PC-9 (cell line): ENCODE data around the gene NASP. TPM values are rescaled to one million over a fixed set of nuclear protein-coding genes. Genes with fewer than 3 reads are reported as not detected.

Experiments
- BruUV-seq: library from RNA; stranded (reverse); fragments of 400-500 nt; replicated peaks from 2 replicates; lab custom pipeline; 2021; lab: Mats Ljungman, UMichigan
- CTCF ChIA-PET: fragments of 300-600 bp; sonication (Branson Sonifier 250); formaldehyde crosslinking; loops from one replicate; lab custom pipeline; 2022; ENCODE audit warnings: antibody characterized with exemption; lab: Charles Lee
- POLR2A ChIA-PET: fragments of 300-600 bp; sonication (Branson Sonifier 250); formaldehyde crosslinking; loops from one replicate; lab custom pipeline; 2022; ENCODE audit warnings: antibody characterized with exemption; ENCODE audit not compliant: unreplicated experiment; lab: Charles Lee
- DNase-seq, 2 experiments: peaks; one replicate each; pipeline versions ENCODE4 v3.0.0 to v3.0.0-alpha.2; 2015 to 2022; ENCODE audit warnings: mixed read lengths in 1 of 2
- H2AFZ ChIP-seq: fragments of 200-600 bp; sonication (generic); 2 replicates; pipeline ENCODE4 v1.8.1; 2017; ENCODE audit warnings: antibody characterized with exemption
- H3F3A ChIP-seq: fragments of 200-600 bp; sonication (generic); 2 replicates; pipeline ENCODE4 v1.8.1; 2017; ENCODE audit warnings: antibody characterized with exemption, mild to moderate bottlenecking, low read depth; ENCODE audit not compliant: insufficient read depth
- H3K27ac ChIP-seq: fragments of 200-600 bp; sonication (generic); 2 replicates; pipeline ENCODE4 v1.6.1; 2016; ENCODE audit warnings: mixed run types
- H3K27me3 ChIP-seq: fragments of 200-600 bp; sonication (generic); 2 replicates; pipeline ENCODE4 v1.6.1; 2016; ENCODE audit warnings: low read depth, mixed run types; ENCODE audit not compliant: insufficient read depth
- H3K36me3 ChIP-seq: fragments of 200-600 bp; sonication (generic); 2 replicates; pipeline ENCODE4 v1.6.1; 2016; ENCODE audit warnings: low read depth, mixed run types
- H3K4me1 ChIP-seq: fragments of 200-600 bp; sonication (generic); replicated peaks from 2 replicates; pipeline ENCODE4 v1.6.1; 2016; ENCODE audit warnings: mixed run types; ENCODE audit not compliant: insufficient read depth
- H3K4me2 ChIP-seq: fragments of 200-600 bp; sonication (generic); 2 replicates; pipeline ENCODE4 v1.6.1; 2017; ENCODE audit warnings: mixed run types
- H3K4me3 ChIP-seq: fragments of 200-600 bp; sonication (generic); 2 replicates; pipeline ENCODE4 v1.6.1; 2016; ENCODE audit warnings: mixed run types
- H3K79me2 ChIP-seq: fragments of 200-600 bp; sonication (generic); 2 replicates; pipeline ENCODE4 v1.6.1; 2017; ENCODE audit warnings: low read depth, mixed run types
- H3K9me2 ChIP-seq: fragments of 200-600 bp; sonication (generic); 2 replicates; pipeline ENCODE4 v1.8.1; 2017; ENCODE audit warnings: mild to moderate bottlenecking; ENCODE audit not compliant: insufficient read depth
- H3K9me3 ChIP-seq: fragments of 200-600 bp; sonication (generic); 2 replicates; pipeline ENCODE4 v1.8.1; 2016; ENCODE audit warnings: low read depth; ENCODE audit not compliant: insufficient read depth
- H4K20me1 ChIP-seq: fragments of 200-600 bp; sonication (generic); 2 replicates; pipeline ENCODE4 v1.8.1; 2017; ENCODE audit not compliant: insufficient read depth
- EZH2 ChIP-seq: fragments of 200-600 bp; sonication (generic); IDR thresholded peaks from 2 replicates; pipeline ENCODE4 v1.8.0; 2017; ENCODE audit warnings: antibody characterized with exemption, low read depth
- intact Hi-C: fragments of 100-400 bp; cut with micrococcal nuclease; formaldehyde crosslinking; loops from one replicate; pipeline ENCODE4 v1.10.0; 2022; ENCODE audit not compliant: unreplicated experiment
- total RNA-seq: library from RNA; stranded (reverse); gene quantifications from 2 replicates; pipeline ENCODE4 v1.2.3, GENCODE V29; 2021
- TF ChIP-seq, protein P1 (sequence below): fragments of 200-600 bp; sonication (generic); conservative IDR thresholded peaks from 2 replicates; pipeline ENCODE4 v1.6.1; 2017; ENCODE audit warnings: mixed run types, antibody characterized with exemption, mild to moderate bottlenecking, moderate library complexity

NASP gene
- total RNA-seq, 1 experiment from 2014 or later = 221 TPM

DNA sequence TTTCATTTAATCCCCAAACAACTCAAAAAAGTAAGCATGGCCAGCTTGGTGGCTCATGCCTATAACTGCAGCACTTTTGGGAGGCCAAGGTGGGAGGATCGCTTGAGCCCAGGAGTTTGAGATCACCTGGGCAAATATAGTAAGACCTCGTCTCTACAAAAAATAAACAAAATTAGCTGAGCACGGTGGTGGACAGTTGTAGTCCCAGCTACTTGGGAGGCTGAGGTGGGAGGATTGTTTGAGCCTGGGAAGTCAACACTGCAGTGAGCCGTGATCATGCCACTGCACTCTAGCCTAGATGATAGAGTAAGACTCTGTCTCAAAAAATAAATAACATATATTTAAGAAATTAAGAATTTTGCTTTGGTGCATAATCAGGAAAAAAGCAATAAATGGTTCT lies 39.3 kb upstream of the NASP start:
- H3F3A ChIP-seq = peaks cover 10% of the 10 kb centered on the region; the same call in 1 of the 2 replicates
- no peaks in the 10 kb centered on the region for H3K79me2 ChIP-seq
- no peaks in the 10 kb centered on the region for H3K27me3 ChIP-seq
- intact Hi-C loops = no loop called here
- no peak for DNase-seq
- H3K4me3 ChIP-seq = no peak overlapping the region
- no peaks in the 10 kb centered on the region for H3K9me3 ChIP-seq
- H3K9me2 ChIP-seq = no peaks in the 10 kb centered on the region
- CTCF ChIA-PET = no interaction called here
- no peaks in the 10 kb centered on the region for H4K20me1 ChIP-seq
- POLR2A ChIA-PET = no interaction called here
- no peak overlapping the region for H3K27ac ChIP-seq
- H3K4me2 ChIP-seq = no peak overlapping the region
- no TSS peak for BruUV-seq
- peaks cover 14% of the 10 kb centered on the region; the same call in 1 of the 2 replicates for H3K4me1 ChIP-seq
- no peak overlapping the region for H2AFZ ChIP-seq
- TF ChIP-seq EZH2 = no peak
- TF ChIP-seq, protein P1, sequence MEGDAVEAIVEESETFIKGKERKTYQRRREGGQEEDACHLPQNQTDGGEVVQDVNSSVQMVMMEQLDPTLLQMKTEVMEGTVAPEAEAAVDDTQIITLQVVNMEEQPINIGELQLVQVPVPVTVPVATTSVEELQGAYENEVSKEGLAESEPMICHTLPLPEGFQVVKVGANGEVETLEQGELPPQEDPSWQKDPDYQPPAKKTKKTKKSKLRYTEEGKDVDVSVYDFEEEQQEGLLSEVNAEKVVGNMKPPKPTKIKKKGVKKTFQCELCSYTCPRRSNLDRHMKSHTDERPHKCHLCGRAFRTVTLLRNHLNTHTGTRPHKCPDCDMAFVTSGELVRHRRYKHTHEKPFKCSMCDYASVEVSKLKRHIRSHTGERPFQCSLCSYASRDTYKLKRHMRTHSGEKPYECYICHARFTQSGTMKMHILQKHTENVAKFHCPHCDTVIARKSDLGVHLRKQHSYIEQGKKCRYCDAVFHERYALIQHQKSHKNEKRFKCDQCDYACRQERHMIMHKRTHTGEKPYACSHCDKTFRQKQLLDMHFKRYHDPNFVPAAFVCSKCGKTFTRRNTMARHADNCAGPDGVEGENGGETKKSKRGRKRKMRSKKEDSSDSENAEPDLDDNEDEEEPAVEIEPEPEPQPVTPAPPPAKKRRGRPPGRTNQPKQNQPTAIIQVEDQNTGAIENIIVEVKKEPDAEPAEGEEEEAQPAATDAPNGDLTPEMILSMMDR = no peak
- no peaks in the 10 kb centered on the region for H3K36me3 ChIP-seq

DNA sequence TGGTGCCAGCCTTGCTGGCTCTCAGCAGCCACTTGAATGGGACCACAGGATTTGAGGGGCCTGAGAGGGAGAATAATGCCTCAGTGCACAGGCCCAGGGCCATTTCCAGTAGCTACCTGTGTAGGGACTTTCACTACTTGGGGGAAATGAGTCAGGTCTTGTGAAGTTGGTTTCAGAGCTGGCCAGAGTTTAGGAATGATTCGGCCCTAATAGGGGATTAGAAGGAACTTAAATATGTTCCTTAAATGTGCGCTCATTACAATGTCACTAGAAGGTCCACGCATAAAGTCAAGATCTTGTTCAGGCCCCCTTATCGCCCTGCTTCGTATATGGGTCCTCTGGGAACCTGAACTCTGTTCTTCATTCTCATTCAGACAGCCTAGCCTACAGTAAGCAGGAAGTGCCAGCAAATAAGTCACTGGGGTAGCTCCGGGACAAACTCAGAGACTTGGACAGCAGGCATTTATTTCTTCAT lies 38.8 kb upstream of the NASP start:
- H3K4me3 ChIP-seq = no peak overlapping the region
- no peak for TF ChIP-seq EZH2
- TF ChIP-seq, protein P1 = no peak
- intact Hi-C loops = no loop called here
- no peaks in the 10 kb centered on the region for H3K9me3 ChIP-seq
- no peaks in the 10 kb centered on the region for H3K9me2 ChIP-seq
- no peak overlapping the region for H3K4me2 ChIP-seq
- H3K27me3 ChIP-seq = no peaks in the 10 kb centered on the region
- no peaks in the 10 kb centered on the region; the same call in 1 of the 2 replicates for H3K79me2 ChIP-seq
- no peak for DNase-seq
- ChIA-PET POLR2A (interaction anchor here (0.6 to 1.0 kb wide), 2 partner anchors 9 to 20 kb away, joined by 3 to 9 read pairs; no protein-coding TSS in a partner anchor), CTCF (interaction anchor here (0.7 to 1.2 kb wide), 3 partner anchors 9 to 1057 kb away, joined by 3 to 6 read pairs (median 4); no protein-coding TSS in a partner anchor)
- H2AFZ ChIP-seq = peak overlapping the region; percentile 71; the same call in 1 of the 2 replicates
- no peaks in the 10 kb centered on the region for H4K20me1 ChIP-seq
- H3K36me3 ChIP-seq = no peaks in the 10 kb centered on the region
- no TSS peak for BruUV-seq
- H3K27ac ChIP-seq = no peak overlapping the region
- H3K4me1 ChIP-seq = peaks cover 18% of the 10 kb centered on the region
- H3F3A ChIP-seq = peaks cover 15% of the 10 kb centered on the region; the same call in 1 of the 2 replicates

DNA sequence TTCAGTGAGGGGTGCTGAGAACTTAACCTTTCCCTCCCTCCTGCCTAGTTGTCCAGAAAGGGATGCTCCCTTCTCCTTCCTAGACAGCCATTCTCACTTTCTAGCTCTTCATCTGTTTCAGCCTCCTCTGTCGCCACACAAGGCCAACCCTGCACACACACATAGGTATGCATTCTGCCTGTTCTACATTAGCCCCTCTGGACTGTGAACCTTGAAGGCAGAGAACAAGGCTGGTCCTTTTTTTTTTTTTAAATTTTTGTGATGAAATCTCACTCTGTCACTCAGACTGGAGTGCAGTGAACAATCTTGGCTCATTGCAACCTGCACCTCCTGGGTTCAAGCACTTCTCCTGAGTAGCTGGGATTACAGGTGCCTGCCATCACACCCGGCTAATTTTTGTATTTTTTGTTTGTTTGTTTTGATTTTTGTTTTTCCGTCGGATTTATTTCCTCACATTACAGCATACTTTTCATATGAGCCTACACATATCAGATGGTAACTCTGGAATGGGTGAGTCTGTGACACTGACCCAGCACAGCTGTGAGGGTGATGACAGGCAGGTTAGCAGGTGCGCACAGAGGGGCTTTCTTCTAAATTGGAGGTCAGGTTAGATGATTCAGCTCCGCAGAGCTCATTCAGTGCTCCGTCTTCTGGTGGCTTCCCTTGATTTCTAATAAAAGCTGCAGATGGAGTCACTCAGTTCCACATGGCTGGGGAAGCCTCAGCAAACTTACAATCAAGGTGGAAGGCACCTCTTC lies 38.1 kb upstream of the NASP start:
- no peak overlapping the region for H3K4me3 ChIP-seq
- H3K27me3 ChIP-seq = no peaks in the 10 kb centered on the region
- no peak overlapping the region for H3K4me2 ChIP-seq
- H2AFZ ChIP-seq = no peak overlapping the region
- intact Hi-C loops = no loop called here
- H3F3A ChIP-seq = peaks cover 20% of the 10 kb centered on the region
- no peak for TF ChIP-seq EZH2
- TF ChIP-seq, protein P1 = no peak
- BruUV-seq = no TSS peak
- ChIA-PET CTCF (interaction anchor here (0.7 to 1.2 kb wide), 3 partner anchors 9 to 1057 kb away, joined by 3 to 6 read pairs (median 4); no protein-coding TSS in a partner anchor), POLR2A (interaction anchor here (0.6 to 1.0 kb wide), 2 partner anchors 21 to 687 kb away, joined by 4 to 9 read pairs; no protein-coding TSS in a partner anchor)
- no peak overlapping the region for H3K27ac ChIP-seq
- no peaks in the 10 kb centered on the region for H3K9me3 ChIP-seq
- H3K79me2 ChIP-seq = no peaks in the 10 kb centered on the region; the same call in 1 of the 2 replicates
- no peaks in the 10 kb centered on the region for H3K36me3 ChIP-seq
- peaks cover 22% of the 10 kb centered on the region for H3K4me1 ChIP-seq
- no peaks in the 10 kb centered on the region for H4K20me1 ChIP-seq
- no peaks in the 10 kb centered on the region for H3K9me2 ChIP-seq
- no peak for DNase-seq
